NB4 (cell line): ENCODE measurements around the gene ZNF664.

Source experiments
- DNase-seq: peaks from one replicate; pipeline ENCODE4 v3.0.0; 2010; ENCODE audit warnings: low read depth
- H3K4me3 ChIP-seq: one replicate; pipeline ENCODE4 v1.5.1; 2011; ENCODE audit warnings: mild to moderate bottlenecking, low read depth, low read length, moderate library complexity
- MYC ChIP-seq: IDR thresholded peaks from 2 replicates; pipeline ENCODE4 v1.6.1; 2011; ENCODE audit warnings: low read depth, low read length
- POLR2A ChIP-seq: IDR thresholded peaks from 2 replicates; pipeline ENCODE4 v1.6.1; 2011; ENCODE audit warnings: mild to moderate bottlenecking; ENCODE audit not compliant: insufficient read length; ENCODE audit errors: extremely low read depth
- TF ChIP-seq, protein P1 (sequence below): IDR thresholded peaks from one replicate; pipeline ENCODE4 v1.5.1; 2012; ENCODE audit warnings: low read depth, low read length
- TF ChIP-seq, protein P2 (sequence below): IDR thresholded peaks from 2 replicates; pipeline ENCODE4 v1.6.1; 2011; ENCODE audit warnings: low read depth, low read length

ZNF664 gene

GRCh38 chr12:123940627-123940966 is 32.4 kb upstream of the ZNF664 start:
- TF ChIP-seq, protein P1, sequence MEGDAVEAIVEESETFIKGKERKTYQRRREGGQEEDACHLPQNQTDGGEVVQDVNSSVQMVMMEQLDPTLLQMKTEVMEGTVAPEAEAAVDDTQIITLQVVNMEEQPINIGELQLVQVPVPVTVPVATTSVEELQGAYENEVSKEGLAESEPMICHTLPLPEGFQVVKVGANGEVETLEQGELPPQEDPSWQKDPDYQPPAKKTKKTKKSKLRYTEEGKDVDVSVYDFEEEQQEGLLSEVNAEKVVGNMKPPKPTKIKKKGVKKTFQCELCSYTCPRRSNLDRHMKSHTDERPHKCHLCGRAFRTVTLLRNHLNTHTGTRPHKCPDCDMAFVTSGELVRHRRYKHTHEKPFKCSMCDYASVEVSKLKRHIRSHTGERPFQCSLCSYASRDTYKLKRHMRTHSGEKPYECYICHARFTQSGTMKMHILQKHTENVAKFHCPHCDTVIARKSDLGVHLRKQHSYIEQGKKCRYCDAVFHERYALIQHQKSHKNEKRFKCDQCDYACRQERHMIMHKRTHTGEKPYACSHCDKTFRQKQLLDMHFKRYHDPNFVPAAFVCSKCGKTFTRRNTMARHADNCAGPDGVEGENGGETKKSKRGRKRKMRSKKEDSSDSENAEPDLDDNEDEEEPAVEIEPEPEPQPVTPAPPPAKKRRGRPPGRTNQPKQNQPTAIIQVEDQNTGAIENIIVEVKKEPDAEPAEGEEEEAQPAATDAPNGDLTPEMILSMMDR, result no peak
- no peak for TF ChIP-seq POLR2A
- TF ChIP-seq, protein P2, sequence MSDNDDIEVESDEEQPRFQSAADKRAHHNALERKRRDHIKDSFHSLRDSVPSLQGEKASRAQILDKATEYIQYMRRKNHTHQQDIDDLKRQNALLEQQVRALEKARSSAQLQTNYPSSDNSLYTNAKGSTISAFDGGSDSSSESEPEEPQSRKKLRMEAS, result no peak
- TF ChIP-seq MYC, result no peak
- H3K4me3 ChIP-seq, result no peak overlapping the region
- no peak for DNase-seq

DNA sequence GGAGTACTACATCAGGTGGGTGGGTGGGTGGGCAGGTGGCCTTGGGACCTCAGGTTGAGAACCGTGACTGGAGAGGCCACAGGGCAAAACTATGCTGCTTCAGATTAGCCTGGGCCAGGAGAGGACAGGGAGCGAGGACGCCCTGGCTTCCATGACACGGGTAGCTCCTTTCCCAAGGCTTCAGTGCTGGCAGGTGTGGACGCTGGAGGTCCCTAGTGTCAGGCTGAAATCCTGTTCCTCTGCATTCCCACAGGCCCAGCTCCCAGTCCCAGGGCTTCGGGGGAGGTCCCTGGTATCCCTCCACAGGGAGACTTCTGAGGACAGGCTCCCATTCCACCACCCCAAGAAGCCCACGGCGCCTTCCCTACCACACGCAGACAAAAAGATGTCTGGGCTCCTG is 32.0 kb upstream of the ZNF664 start:
- no peak overlapping the region for H3K4me3 ChIP-seq
- TF ChIP-seq, protein P1, result no peak
- TF ChIP-seq, protein P2, result no peak
- no peak for TF ChIP-seq POLR2A
- no peak for TF ChIP-seq MYC
- DNase-seq, result no peak

DNA sequence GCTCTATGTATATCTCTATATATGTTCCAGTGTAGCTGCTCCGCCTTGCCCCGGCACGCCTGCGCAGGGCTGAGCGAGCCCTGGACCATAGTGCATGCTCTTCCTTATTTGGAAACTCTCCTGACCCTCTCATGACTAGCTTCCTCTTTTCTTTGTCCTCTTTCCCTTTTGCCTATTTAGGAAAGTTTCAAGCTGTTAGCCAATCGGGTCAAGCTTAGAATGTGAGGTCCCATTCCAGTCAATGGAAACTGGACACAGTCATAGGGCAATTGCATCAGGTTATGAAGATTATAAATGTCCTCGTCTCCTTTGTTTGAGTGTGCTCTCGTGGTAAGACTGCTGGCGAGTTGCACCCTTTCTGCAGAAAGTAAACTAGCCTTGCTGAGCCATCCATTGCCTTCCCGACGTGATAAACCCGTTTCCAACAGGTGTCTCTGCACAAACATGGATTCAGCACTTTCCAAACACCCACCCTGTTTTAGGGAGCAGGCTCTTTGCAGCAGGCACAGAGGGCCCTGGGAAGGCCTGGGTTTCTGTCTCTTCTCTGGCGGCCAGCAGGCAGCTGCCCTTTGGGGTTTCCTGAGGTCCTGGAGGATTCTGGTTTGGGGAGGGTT is 31.3 kb upstream of the ZNF664 start:
- TF ChIP-seq, protein P2, result no peak
- no peak for TF ChIP-seq MYC
- no peak for TF ChIP-seq POLR2A
- TF ChIP-seq, protein P1, result no peak
- H3K4me3 ChIP-seq, result no peak overlapping the region
- DNase-seq, result no peak

DNA sequence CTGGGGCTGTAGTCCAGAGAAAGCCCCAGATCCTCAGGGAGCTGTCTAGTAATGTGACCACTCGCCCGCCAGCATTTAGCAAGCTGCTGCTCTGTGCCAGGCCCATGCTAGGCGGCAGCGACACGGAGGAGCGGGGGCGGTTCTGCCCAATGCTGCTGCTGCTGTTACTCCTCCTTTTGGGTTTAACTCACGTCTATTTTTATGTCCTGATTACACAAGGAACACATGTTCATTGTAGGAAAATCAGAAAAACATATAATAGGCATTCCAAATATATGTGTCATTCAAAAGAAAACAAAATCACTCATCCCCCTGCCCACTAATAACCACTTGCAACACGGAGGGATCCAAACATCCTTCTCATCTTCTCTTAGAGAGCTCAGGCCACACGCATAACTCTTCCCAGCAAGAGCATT is 30.8 kb upstream of the ZNF664 start:
- DNase-seq, result no peak
- H3K4me3 ChIP-seq, result no peak overlapping the region
- TF ChIP-seq, protein P1, result no peak
- TF ChIP-seq MYC, result no peak
- no peak for TF ChIP-seq POLR2A
- TF ChIP-seq, protein P2, result no peak

GRCh38 chr12:123942911-123943648 is 29.9 kb upstream of the ZNF664 start:
- no peak overlapping the region for H3K4me3 ChIP-seq
- TF ChIP-seq MYC, result no peak
- TF ChIP-seq, protein P1, result no peak
- TF ChIP-seq, protein P2, result no peak
- no peak for TF ChIP-seq POLR2A
- DNase-seq, result no peak
